ENCODE data around the gene ITGB1. TPM values are rescaled to one million over a fixed set of nuclear protein-coding genes. Genes with fewer than 3 reads are reported as not detected.

ITGB1 gene
- total and polyA plus RNA-seq, 2 of the 8 experiments (the other 6 are each of a cell fraction or from before 2014, with no cell fraction given), result 82.7 to 321 TPM

GRCh38 chr10:32878646-32879045 is 79.4 kb downstream of the ITGB1 start:
- Histone ChIP-seq H4K8ac (ENCODE audit: extremely low read depth, insufficient read depth, low read length) (no peak overlapping the region), H4K91ac (replicated peaks; ENCODE audit: insufficient read length, low read length) (no peak overlapping the region), H3K79me2 (ENCODE audit: control insufficient read depth in 1 of 2, insufficient read depth in 2 of 2, low read length in 2 of 2) (no peaks in the 10 kb centered on the region), H4K5ac (ENCODE audit: insufficient read length, low read depth, low read length) (no peak overlapping the region), H3K4ac (replicated peaks; ENCODE audit: insufficient read length, low read depth, low read length) (no peak overlapping the region), H3K27ac (ENCODE audit: low read depth, low read length) (no peak overlapping the region), H3K9me3 (ENCODE audit: insufficient read depth in 2 of 2, low read depth in 1 of 2, low read length in 1 of 2) (no peaks in the 10 kb centered on the region), H3K14ac (ENCODE audit: insufficient read length) (no peak overlapping the region), H3K18ac (ENCODE audit: extremely low read depth, low read length) (no peak overlapping the region), H4K20me1 (replicated peaks in 1 of 2; ENCODE audit: control insufficient read depth in 1 of 2, insufficient read depth in 2 of 2, low read length in 2 of 2) (no peaks in the 10 kb centered on the region), H2BK5ac (ENCODE audit: low read depth, low read length) (no peak overlapping the region), H2AFZ (ENCODE audit: low read length) (no peak overlapping the region), H3K9ac (replicated peaks in 1 of 4; ENCODE audit: extremely low read depth in 1 of 4, low read depth in 3 of 4, low read length in 3 of 4) (no peak overlapping the region), H2BK12ac (ENCODE audit: low read depth, low read length) (no peak overlapping the region), H3K56ac (replicated peaks; ENCODE audit: insufficient read length, low read depth, low read length) (no peak overlapping the region), H2BK15ac (ENCODE audit: low read length) (no peak overlapping the region), H3K79me1 (ENCODE audit: low read depth, low read length) (no peaks in the 10 kb centered on the region), H2BK120ac (replicated peaks; ENCODE audit: low read depth, low read length) (no peak overlapping the region), H3K23ac (ENCODE audit: insufficient read length) (no peak overlapping the region), H2BK20ac (ENCODE audit: low read length) (no peak overlapping the region), H3K4me2 (ENCODE audit: insufficient read depth in 1 of 2, low read depth in 2 of 2, low read length in 2 of 2) (no peak overlapping the region), H2AK5ac (ENCODE audit: low read depth, low read length) (no peak overlapping the region), H3K27me3 (replicated peaks in 1 of 4; ENCODE audit: control insufficient read depth in 3 of 4, extremely low read depth in 1 of 4, insufficient read depth in 3 of 4, low read length in 3 of 4) (peaks cover 0 to 1% (median 0%) of the 10 kb centered on the region in 4 experiments; a peak in 1 of 7 replicates), H3K23me2 (ENCODE audit: low read depth, low read length) (no peaks in the 10 kb centered on the region), H3K4me3 (ENCODE audit: extremely low read depth in 1 of 4, insufficient read depth in 2 of 4, low read depth in 3 of 4, low read length in 4 of 4) (no peak overlapping the region), H3K4me1 (replicated peaks in 1 of 4; ENCODE audit: control insufficient read depth in 3 of 4, insufficient read depth in 4 of 4, low read length in 3 of 4) (no peaks in the 10 kb centered on the region), H3K36me3 (ENCODE audit: control insufficient read depth in 2 of 4, insufficient read depth in 4 of 4, low read length in 3 of 4) (no peaks in the 10 kb centered on the region)
- DNase-seq (ENCODE audit: low read depth in 1 of 2, low spot score in 2 of 2) (no peak), FAIRE-seq (no peak)
- ChIA-PET POLR2A (ENCODE audit: partially characterized antibody) (no interaction called here), CTCF (ENCODE audit: partially characterized antibody) (no interaction called here)
- TF ChIP-seq TBP (IDR thresholded peaks at IDR 0.05; ENCODE audit: low read depth, low read length) (no peak), ASH2L (IDR thresholded peaks at IDR 0.05; ENCODE audit: low read length) (no peak), RAD21 (IDR thresholded peaks at IDR 0.05 in 1 of 2, conservative IDR thresholded peaks at IDR 0.05 in 1 of 2; ENCODE audit: low read depth in 2 of 2, low read length in 2 of 2) (no peak), USF2 (IDR thresholded peaks at IDR 0.05; ENCODE audit: low read length) (no peak), BCL11A (IDR thresholded peaks at IDR 0.05; ENCODE audit: low read depth in 2 of 2, low read length in 2 of 2) (no peak), CTBP2 (IDR thresholded peaks at IDR 0.05; ENCODE audit: borderline replicate concordance, insufficient read depth, insufficient read length, low read length) (no peak), SIRT6 (IDR thresholded peaks at IDR 0.05; ENCODE audit: low read length) (no peak)

Measured in H1 (cell line).